LNCAP (cell line): Measurements from ENCODE around the gene GNPNAT1.

Experiments used
- TF ChIP-seq, protein P1 (sequence below): fragments of 450-650 bp; IDR thresholded peaks from 2 replicates; pipeline ENCODE4 v1.5.1; 2017; ENCODE audit warnings: mild to moderate bottlenecking

The GNPNAT1 gene

DNA sequence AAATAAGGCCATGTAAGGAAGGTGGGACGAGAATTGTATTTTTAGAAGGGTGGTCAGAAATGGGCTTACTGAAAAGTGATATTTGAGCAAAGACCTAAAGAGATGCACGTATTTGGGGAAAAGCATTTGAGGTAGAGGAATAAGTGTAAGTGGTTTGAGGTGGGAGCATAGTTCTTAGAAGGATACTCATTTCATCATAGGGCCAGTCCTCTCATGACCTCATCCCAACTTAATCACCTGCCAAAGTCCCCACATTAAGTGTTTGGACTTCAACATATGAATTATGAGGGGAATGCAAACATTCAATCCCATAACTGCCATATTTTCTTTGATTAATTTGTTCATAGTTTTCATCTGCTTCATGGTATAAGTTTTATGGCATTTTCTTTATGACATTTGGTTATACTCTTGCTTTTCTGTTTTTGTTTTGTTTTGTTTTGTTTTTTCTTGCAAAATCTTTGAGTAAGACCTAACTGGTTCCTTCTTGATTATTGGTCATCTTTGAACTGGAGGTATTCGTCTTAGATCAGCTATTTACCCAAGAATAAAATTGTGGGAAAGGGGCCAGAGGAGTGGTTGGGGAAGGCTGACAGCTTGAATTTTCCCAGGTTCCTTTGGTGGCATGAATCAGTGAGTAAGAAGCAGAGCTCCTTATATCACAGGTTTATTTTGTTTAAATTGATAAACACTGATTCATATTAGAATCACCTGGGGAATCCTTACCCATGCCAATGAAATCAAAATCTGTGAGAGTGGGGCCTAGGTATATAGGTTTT is 24.2 kb downstream of the GNPNAT1 start:
- TF ChIP-seq, protein P1, sequence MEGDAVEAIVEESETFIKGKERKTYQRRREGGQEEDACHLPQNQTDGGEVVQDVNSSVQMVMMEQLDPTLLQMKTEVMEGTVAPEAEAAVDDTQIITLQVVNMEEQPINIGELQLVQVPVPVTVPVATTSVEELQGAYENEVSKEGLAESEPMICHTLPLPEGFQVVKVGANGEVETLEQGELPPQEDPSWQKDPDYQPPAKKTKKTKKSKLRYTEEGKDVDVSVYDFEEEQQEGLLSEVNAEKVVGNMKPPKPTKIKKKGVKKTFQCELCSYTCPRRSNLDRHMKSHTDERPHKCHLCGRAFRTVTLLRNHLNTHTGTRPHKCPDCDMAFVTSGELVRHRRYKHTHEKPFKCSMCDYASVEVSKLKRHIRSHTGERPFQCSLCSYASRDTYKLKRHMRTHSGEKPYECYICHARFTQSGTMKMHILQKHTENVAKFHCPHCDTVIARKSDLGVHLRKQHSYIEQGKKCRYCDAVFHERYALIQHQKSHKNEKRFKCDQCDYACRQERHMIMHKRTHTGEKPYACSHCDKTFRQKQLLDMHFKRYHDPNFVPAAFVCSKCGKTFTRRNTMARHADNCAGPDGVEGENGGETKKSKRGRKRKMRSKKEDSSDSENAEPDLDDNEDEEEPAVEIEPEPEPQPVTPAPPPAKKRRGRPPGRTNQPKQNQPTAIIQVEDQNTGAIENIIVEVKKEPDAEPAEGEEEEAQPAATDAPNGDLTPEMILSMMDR = no peak

DNA sequence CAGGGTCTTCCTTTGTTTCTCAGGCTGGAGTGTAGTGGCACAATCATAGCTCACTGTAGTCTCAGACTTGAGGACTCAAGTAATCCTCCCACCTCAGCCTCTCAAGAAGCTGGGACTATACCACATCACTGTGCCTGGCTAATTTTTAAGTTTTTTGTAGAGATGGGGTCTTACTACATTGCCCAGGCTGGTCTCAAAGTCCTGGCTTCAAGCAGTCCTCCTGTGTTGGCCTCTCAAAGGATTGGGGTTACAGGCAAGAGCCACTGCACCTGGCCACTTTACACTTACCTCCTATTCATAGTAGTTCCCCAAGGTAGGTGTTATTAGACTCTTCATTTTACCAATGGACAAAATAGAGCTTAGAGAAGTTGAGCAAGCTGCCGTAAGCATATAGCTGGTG is 32.3 kb downstream of the GNPNAT1 start:
- TF ChIP-seq, protein P1 = no peak

DNA sequence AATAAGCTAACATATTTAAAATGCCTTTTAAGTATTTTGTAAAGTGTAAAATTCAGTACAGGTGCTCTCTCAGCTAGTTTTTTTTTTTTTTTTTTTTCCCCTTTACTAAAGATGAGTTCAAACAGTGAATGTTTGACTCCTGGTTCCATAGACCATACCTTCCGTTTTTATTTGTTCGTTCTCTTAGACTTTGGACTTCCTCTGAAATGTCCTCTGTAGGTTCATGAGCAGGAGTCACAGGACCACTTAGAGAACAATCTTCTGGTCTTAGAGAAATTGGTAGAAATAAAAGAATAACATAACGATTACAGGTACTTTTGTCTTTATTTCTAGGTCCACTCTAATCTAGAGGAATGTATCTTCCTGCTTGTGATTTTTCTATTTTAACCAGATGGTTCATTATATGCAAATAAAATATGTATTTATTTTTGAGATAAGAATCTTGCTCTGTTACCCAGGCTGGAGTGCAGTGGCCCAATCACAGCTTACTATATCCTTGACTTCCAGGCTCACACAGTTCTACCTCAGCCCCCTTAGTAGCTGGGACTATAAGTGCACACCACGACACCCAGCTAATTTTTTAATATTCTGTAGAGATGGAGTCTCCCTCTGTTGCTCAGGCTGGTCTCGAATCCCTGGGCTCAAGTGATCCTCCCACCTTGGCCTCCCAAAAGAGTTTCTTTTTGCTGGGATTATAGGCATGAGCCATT is 35.6 kb downstream of the GNPNAT1 start:
- TF ChIP-seq, protein P1 = no peak

DNA sequence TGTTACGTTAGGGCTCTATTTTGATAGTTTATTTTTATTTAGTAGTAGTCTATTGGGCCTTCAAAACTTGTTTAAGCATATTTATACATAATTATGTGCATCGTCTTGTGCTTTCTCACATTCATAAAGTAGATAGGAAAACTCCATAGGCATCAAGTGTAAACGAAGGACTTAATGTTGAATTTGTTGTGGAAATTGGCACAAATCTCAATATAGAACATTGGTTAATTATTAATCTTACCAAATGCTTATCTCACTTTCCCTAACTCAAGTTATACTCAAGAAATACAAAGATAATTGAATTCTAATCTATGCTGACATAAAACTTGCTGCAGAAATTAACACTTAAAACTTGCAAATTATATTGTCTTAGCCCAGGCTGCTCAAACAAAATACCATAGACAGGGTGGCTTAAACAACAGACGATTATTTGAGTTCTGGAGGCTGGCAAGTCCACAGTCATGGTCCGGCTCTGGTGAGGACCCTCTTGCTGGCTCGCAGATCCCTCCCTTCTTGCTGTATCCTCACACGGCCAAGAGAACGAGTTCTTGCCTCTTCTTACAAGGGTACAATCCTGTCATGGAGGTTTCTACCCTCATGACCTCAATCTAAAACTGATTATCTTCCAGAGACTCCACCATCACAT is 42.6 kb downstream of the GNPNAT1 start:
- TF ChIP-seq, protein P1 = no peak

DNA sequence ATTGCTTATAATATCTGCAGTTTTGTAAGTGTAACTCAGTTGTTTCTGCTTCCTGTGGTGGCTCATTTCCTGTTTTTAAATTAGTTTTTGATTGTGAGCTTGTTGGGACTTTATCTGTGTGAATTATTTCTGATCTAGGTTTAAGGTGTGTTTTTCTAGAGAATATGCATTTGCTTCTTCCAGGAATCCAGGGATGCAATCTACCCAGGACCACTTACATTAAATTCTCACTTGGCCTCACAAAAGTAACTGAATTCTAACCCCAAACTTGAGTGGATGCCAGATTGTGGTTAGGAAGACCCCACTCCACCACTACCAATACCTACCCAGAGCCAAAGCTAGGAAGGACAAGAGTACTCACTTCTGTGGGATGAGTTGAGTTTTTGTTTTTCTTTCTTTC is 49.5 kb downstream of the GNPNAT1 start:
- TF ChIP-seq, protein P1 = no peak

DNA sequence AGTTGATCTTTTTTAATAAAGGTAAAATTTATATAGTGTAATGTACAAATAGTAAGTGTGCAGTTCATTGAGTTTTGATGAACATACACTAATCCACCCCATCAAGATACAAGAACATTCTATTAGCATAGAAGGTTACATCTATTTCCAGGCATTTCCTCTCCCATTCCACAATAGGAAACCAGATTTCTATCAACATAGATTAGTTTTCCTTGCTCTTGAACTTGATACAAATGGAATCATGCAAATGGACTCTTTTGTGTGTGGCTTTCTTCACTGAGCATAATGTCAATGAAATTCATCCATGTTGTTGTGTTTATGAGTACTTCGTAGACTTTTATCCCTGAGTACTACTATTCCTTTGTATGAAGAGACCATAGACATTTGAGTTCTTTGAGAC is 50.7 kb downstream of the GNPNAT1 start:
- TF ChIP-seq, protein P1 = no peak

DNA sequence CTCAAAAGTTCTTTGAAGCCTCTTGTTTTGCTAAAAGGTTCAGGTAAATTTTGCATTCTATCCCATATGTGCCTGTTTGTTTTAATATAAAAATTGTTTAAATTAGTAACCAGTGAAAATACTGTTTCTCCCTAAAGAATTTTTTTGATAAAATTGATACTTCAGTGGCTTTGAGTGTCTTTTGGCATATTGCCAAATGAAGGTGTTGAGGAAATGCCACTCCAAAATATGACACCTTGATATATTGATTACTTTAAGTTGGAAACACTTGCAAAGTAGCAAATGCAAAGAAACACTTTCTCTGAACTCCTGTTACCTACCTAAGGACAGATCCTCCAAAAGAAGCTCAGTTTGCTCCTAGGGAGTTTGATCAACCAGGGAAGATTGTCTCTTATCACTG is 53.0 kb downstream of the GNPNAT1 start:
- TF ChIP-seq, protein P1 = no peak
